ENCODE data around the gene NLRP7.

NLRP7 gene

GRCh38 chr19:54875506-54875905 lies 71.8 kb downstream of the NLRP7 start:
- peak in 1 of 56 donors; percentile 2 for DNase-seq

- DNase-seq = peak in 1 of 56 donors; percentile 1
Observed at GRCh38 chr19:54873990-54874389, 73.3 kb downstream of the NLRP7 start, which contains the start of gene FCAR. FCAR (plus strand) TSS chr19:54874235; CDS start chr19:54874290, 55 bp downstream.
